Upper lobe of left lung (tissue), 6 donors: ENCODE data around the gene PEX26. TPM values are rescaled to one million over a fixed set of nuclear protein-coding genes. Genes with fewer than 3 reads are reported as not detected.

ENCODE experiments used
- ATAC-seq, 2 donors: fragments of 200-7000 bp; cut with Tn5 transposase; one replicate each; pipeline ENCODE4 v1.9.1; 2022; ENCODE audit warnings: mild to moderate bottlenecking in 2 of 2, moderate library complexity in 2 of 2; ENCODE audit not compliant: low FRiP score in 2 of 2
- DNase-seq, 2 donors: peaks; one replicate each; pipeline ENCODE4 v3.0.0-alpha.2; 2019 to 2020
- H3K27ac ChIP-seq, 4 donors: fragments of 200-600 bp; sonication (generic); one replicate each; pipeline ENCODE4 v1.5.1; 2016 to 2019
- H3K27me3 ChIP-seq, 4 donors: fragments of 200-600 bp; sonication (generic); one replicate each; pipeline ENCODE4 v1.5.1; 2017 to 2019
- H3K36me3 ChIP-seq, 4 donors: fragments of 200-600 bp; sonication (generic); one replicate each; pipeline ENCODE4 v1.5.1; 2016 to 2019
- H3K4me1 ChIP-seq, 4 donors: fragments of 200-600 bp; sonication (generic); one replicate each; pipeline ENCODE4 v1.5.1; 2018 to 2019
- H3K4me3 ChIP-seq, 4 donors: fragments of 200-600 bp; sonication (generic); one replicate each; pipeline ENCODE4 v1.5.1; 2017 to 2019; ENCODE audit warnings: mild to moderate bottlenecking in 2 of 4, moderate library complexity in 1 of 4
- H3K9me3 ChIP-seq, 4 donors: fragments of 200-600 bp; sonication (generic); one replicate each; pipeline ENCODE4 v1.5.1; 2018 to 2019
- EP300 ChIP-seq, 4 donors: sonication (generic); formaldehyde crosslinking; IDR thresholded peaks; one replicate each; pipeline ENCODE4 v1.5.1; 2017; ENCODE audit warnings: antibody characterized with exemption in 4 of 4, control low read depth in 2 of 4
- POLR2A ChIP-seq, 4 donors: fragments of 450-650 bp; IDR thresholded peaks; one replicate each; pipeline ENCODE4 v1.5.1; 2016 to 2017; ENCODE audit warnings: antibody characterized with exemption in 4 of 4, mild to moderate bottlenecking in 2 of 4
- POLR2AphosphoS5 ChIP-seq, 2 donors: sonication (generic); formaldehyde crosslinking; IDR thresholded peaks; one replicate each; pipeline ENCODE4 v1.5.1; 2017; ENCODE audit warnings: antibody characterized with exemption in 2 of 2
- WGBS, 2 donors: methylation state at CpG; one replicate each; pipeline ENCODE4 v1.1.5; 2017 to 2018; 5-methylcytosine and 5-hydroxymethylcytosine counted together
- total RNA-seq, 6 donors: library from RNA; depleted of rRNA in 4 of 6; stranded (reverse); fragments of >200 nt in 4 of 6; gene quantifications; one replicate each; pipeline versions ENCODE4 v1.1.0 to v1.2.1, GENCODE V29; 2016 to 2021
- TF ChIP-seq, protein P1 (sequence below), 6 experiments: fragments of 450-650 bp in 4 of 6; fragments of 200-600 bp in 2 of 6; sonication (generic) in 2 of 6; IDR thresholded peaks; one replicate each; pipeline ENCODE4 v1.5.1; 2016 to 2019; ENCODE audit warnings: antibody characterized with exemption in 6 of 6
- donor health status: DM: no; HTN: no; CAD: no; lungs with moderate emphysema.
- donor health status: DM: no; HTN: yes; CAD: no; lungs with severe emphysema.

The PEX26 gene
- total RNA-seq, 6 donors from 2014 or later = 17.2 to 42.1 (median 32.9) TPM

DNA sequence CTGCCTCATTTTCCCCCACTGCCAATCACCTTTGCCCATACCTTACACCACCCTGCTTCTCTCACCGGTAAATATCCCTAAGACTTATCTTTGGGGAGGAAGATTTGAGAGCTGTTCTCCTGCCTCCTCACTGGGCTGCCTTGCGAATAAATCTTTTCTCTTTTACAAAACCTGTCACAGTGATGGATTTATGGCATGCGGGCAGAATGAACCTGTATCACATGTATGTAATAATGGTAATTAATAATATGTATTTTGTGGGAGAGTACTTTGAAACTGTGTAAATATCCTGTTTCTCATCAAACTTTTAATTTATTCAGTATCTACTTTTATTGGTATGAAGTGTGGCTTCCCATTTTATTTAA is 68.6 kb downstream of the PEX26 start:
- 81 to 93% methylated on average over 3 of the region's 3 CpGs for WGBS, 2 donors
- TF ChIP-seq POLR2A (IDR thresholded peaks at IDR 0.05) = no peak
- TF ChIP-seq, protein P1, sequence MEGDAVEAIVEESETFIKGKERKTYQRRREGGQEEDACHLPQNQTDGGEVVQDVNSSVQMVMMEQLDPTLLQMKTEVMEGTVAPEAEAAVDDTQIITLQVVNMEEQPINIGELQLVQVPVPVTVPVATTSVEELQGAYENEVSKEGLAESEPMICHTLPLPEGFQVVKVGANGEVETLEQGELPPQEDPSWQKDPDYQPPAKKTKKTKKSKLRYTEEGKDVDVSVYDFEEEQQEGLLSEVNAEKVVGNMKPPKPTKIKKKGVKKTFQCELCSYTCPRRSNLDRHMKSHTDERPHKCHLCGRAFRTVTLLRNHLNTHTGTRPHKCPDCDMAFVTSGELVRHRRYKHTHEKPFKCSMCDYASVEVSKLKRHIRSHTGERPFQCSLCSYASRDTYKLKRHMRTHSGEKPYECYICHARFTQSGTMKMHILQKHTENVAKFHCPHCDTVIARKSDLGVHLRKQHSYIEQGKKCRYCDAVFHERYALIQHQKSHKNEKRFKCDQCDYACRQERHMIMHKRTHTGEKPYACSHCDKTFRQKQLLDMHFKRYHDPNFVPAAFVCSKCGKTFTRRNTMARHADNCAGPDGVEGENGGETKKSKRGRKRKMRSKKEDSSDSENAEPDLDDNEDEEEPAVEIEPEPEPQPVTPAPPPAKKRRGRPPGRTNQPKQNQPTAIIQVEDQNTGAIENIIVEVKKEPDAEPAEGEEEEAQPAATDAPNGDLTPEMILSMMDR (IDR thresholded peaks at IDR 0.05) = no peak
- no peak for TF ChIP-seq POLR2AphosphoS5 (IDR thresholded peaks at IDR 0.05)
- TF ChIP-seq EP300 (IDR thresholded peaks at IDR 0.05) = no peak

DNA sequence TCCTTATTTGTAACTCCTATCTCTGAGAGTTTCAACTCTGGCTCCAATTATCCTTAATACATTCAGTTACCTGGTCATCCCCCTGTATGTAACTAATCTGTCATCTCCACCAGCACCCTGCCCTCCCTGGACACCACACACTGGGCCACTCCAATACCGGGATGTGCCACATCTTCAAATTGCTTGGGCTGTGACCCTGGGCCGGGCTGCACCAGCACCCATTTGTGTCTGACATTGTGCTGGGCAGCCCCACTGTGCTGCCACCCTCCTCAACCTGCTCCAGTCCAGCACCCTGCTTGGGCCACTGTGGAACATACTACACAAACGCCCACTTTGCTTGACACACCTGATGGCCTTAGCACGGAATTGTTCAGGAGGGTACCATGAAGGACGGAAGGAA is 70.0 kb downstream of the PEX26 start:
- DNase-seq (no peak), ATAC-seq (no peak)
- Histone ChIP-seq H3K4me3 (no peak overlapping the region), H3K9me3 (no peaks in the 10 kb centered on the region), H3K27ac (no peak overlapping the region), H3K4me1 (peaks cover 8 to 31% (median 22%) of the 10 kb centered on the region in 4 donors), H3K27me3 (no peaks in the 10 kb centered on the region), H3K36me3 (no peaks in the 10 kb centered on the region)
- 97 to 100% methylated on average over 3 to 5 of the region's 5 CpGs for WGBS, 2 donors
- TF ChIP-seq, protein P1 (IDR thresholded peaks at IDR 0.05) = no peak
- TF ChIP-seq EP300 (IDR thresholded peaks at IDR 0.05) (no peak), POLR2A (IDR thresholded peaks at IDR 0.05) (no peak), POLR2AphosphoS5 (IDR thresholded peaks at IDR 0.05) (no peak)

More for the DNA sequence above, 68.6 kb downstream of the PEX26 start:
- Histone ChIP-seq H3K27me3 (no peaks in the 10 kb centered on the region), H3K4me1 (peaks cover 8 to 31% (median 22%) of the 10 kb centered on the region in 4 donors), H3K36me3 (no peaks in the 10 kb centered on the region), H3K9me3 (no peaks in the 10 kb centered on the region), H3K27ac (no peak overlapping the region), H3K4me3 (no peak overlapping the region)
- DNase-seq (no peak), ATAC-seq (no peak)

DNA sequence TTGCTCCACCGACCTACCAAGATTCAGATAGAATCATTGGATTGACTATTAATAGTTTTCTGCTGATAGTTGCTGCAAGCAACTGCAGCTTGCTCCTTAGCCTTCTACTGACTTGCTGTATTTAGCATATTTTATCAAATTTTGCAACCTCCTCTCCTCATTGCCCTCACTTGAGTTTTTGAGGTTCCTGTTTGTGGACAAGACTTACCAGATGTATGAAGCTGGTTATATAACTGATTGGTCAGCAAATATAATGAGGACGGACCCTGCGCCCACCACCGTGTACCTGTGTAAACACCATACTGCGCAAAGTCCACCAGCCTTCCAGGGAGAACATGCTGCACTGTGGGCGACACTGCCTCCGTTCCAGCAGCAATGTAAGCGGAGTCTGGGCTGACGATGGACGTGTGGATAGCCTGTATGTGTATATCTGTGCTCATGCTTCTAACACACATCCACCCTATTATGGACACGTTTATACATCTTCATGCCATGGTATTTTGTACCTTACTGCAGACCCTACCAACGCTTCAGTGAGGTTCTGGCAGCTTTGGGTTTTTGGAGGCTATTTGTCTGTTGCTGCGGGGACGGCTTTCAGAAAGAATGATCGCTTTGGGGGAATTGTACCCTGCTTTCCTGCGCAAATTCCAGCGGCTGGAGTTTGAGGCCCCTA is 70.6 kb downstream of the PEX26 start:
- Histone ChIP-seq H3K27ac (no peak overlapping the region), H3K9me3 (no peaks in the 10 kb centered on the region), H3K36me3 (no peaks in the 10 kb centered on the region), H3K4me1 (peaks cover 8 to 31% (median 22%) of the 10 kb centered on the region in 4 donors), H3K27me3 (no peaks in the 10 kb centered on the region), H3K4me3 (no peak overlapping the region)
- 90 to 93% methylated on average over 17 of the region's 17 CpGs for WGBS, 2 donors
- DNase-seq = no peak
- ATAC-seq = peak in 1 of 2 donors; percentile 23
- TF ChIP-seq POLR2A (IDR thresholded peaks at IDR 0.05) (no peak), POLR2AphosphoS5 (IDR thresholded peaks at IDR 0.05) (no peak), EP300 (IDR thresholded peaks at IDR 0.05) (no peak)
- TF ChIP-seq, protein P1 (IDR thresholded peaks at IDR 0.05) = no peak

DNA sequence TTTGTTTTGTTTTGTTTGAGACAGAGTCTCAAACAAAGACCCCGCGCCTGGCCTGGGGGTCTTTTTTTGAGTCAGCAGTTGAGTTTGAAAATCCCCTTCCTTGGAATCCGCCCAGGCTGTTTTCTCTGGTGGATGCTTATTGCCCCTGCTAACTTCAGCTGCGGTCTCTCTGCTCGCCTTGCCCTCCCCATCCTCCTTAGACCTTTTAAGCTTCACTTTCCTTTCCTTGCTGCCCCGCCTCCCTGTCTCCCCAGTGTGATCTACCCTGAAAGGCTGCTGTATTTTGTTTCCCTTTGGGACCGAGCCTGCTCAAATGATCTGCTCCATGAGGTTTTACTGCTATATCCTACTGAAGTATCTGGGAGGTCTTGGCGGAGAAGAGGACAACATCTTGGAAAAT is 74.7 kb downstream of the PEX26 start:
- peaks cover 0 to 4% (median 0%) of the 10 kb centered on the region in 4 donors for H3K36me3 ChIP-seq
- WGBS, 2 donors = 79 to 88% methylated on average over 8 of the region's 8 CpGs
- DNase-seq (no peak), ATAC-seq (no peak)
- no peaks in the 10 kb centered on the region for H3K9me3 ChIP-seq
- H3K27me3 ChIP-seq = no peaks in the 10 kb centered on the region
- no peak overlapping the region for H3K27ac ChIP-seq
- peaks cover 8 to 30% (median 22%) of the 10 kb centered on the region in 4 donors for H3K4me1 ChIP-seq
- no peak overlapping the region for H3K4me3 ChIP-seq
- no peak for TF ChIP-seq POLR2AphosphoS5 (IDR thresholded peaks at IDR 0.05)
- no peak for TF ChIP-seq EP300 (IDR thresholded peaks at IDR 0.05)
- TF ChIP-seq POLR2A (IDR thresholded peaks at IDR 0.05) = no peak
- TF ChIP-seq, protein P1 (IDR thresholded peaks at IDR 0.05) = no peak
